H1 (cell line): ENCODE results near the gene LRP5. TPM values are rescaled to one million over a fixed set of nuclear protein-coding genes. Genes with fewer than 3 reads are reported as not detected.

Experiments
- CTCF ChIA-PET: fragments of 300-600 bp; sonication (Branson Sonifier 250); formaldehyde crosslinking; loops from one replicate; lab custom pipeline; 2021; ENCODE audit not compliant: partially characterized antibody; lab: Charles Lee
- POLR2A ChIA-PET: fragments of 300-600 bp; sonication (Branson Sonifier 250); formaldehyde crosslinking; loops from one replicate; lab custom pipeline; 2021; ENCODE audit warnings: inconsistent platforms; ENCODE audit not compliant: partially characterized antibody; lab: Charles Lee
- DNase-seq, 2 experiments: peaks; one replicate each; pipeline versions ENCODE4 v3.0.0 to v3.0.0-alpha.2; 2010 to 2022; ENCODE audit warnings: low spot score in 2 of 2, low read depth in 1 of 2, mixed read lengths in 1 of 2
- FAIRE-seq: peaks from 2 replicates; lab custom pipeline; 2011; peaks lifted over from hg19 to GRCh38; lab: Jason Lieb, UNC
- H2AFZ ChIP-seq: 2 replicates; pipeline ENCODE4 v1.8.1; 2012; ENCODE audit warnings: low read length, inconsistent platforms
- H2AK5ac ChIP-seq: 2 replicates; pipeline ENCODE4 v1.6.1; 2013; ENCODE audit warnings: low read depth, low read length
- H2BK120ac ChIP-seq: replicated peaks from 2 replicates; pipeline ENCODE3; 2013; ENCODE audit warnings: low read depth, low read length, inconsistent platforms
- H2BK12ac ChIP-seq: 2 replicates; pipeline ENCODE4 v1.6.1; 2013; ENCODE audit warnings: low read depth, low read length
- H2BK15ac ChIP-seq: 2 replicates; pipeline ENCODE4 v1.6.1; 2013; ENCODE audit warnings: low read length
- H2BK20ac ChIP-seq: 2 replicates; pipeline ENCODE4 v1.6.1; 2013; ENCODE audit warnings: low read length
- H2BK5ac ChIP-seq: 2 replicates; pipeline ENCODE4 v1.6.1; 2013; ENCODE audit warnings: low read depth, low read length
- H3K14ac ChIP-seq: 2 replicates; pipeline ENCODE4 v1.6.1; 2013; ENCODE audit warnings: inconsistent platforms; ENCODE audit not compliant: insufficient read length
- H3K18ac ChIP-seq: 2 replicates; pipeline ENCODE4 v1.6.1; 2013; ENCODE audit warnings: low read length; ENCODE audit errors: extremely low read depth
- H3K23ac ChIP-seq: 2 replicates; pipeline ENCODE4 v1.6.1; 2013; ENCODE audit warnings: inconsistent platforms; ENCODE audit not compliant: insufficient read length
- H3K23me2 ChIP-seq: 2 replicates; pipeline ENCODE4 v1.6.1; 2013; ENCODE audit warnings: low read depth, low read length
- H3K27ac ChIP-seq: 2 replicates; pipeline ENCODE4 v1.6.1; 2011; ENCODE audit warnings: low read depth, low read length, inconsistent platforms
- H3K27me3 ChIP-seq, 4 experiments: replicated peaks in 1 of 4; 1 replicate in 1 of 4; 2 replicates in 3 of 4; pipeline versions ENCODE4 v1.6.1 to v1.8.1; 2011 to 2013; ENCODE audit warnings: low read length in 3 of 4, mild to moderate bottlenecking in 3 of 4, inconsistent platforms in 2 of 4, mixed read lengths in 2 of 4, moderate library complexity in 1 of 4; ENCODE audit not compliant: control insufficient read depth in 3 of 4, insufficient read depth in 3 of 4; ENCODE audit errors: extremely low read depth in 1 of 4
- H3K36me3 ChIP-seq, 4 experiments: 2 replicates each; pipeline versions ENCODE4 v1.6.1 to v1.8.1; 2011 to 2013; ENCODE audit warnings: mild to moderate bottlenecking in 4 of 4, low read length in 3 of 4, moderate library complexity in 2 of 4, control low read depth in 1 of 4, inconsistent platforms in 1 of 4; ENCODE audit not compliant: insufficient read depth in 4 of 4, control insufficient read depth in 2 of 4
- H3K4ac ChIP-seq: replicated peaks from 2 replicates; pipeline ENCODE3; 2013; ENCODE audit warnings: low read length, low read depth, mixed read lengths, inconsistent platforms; ENCODE audit not compliant: insufficient read length
- H3K4me1 ChIP-seq, 4 experiments: replicated peaks in 1 of 4; 1 replicate in 1 of 4; 2 replicates in 3 of 4; pipeline versions ENCODE4 v1.6.1 to v1.8.1; 2011 to 2013; ENCODE audit warnings: low read length in 3 of 4, inconsistent platforms in 2 of 4, mixed read lengths in 1 of 4; ENCODE audit not compliant: insufficient read depth in 4 of 4, control insufficient read depth in 3 of 4
- H3K4me2 ChIP-seq, 2 experiments: 2 replicates each; pipeline versions ENCODE4 v1.6.1 to v1.8.1; 2011 to 2013; ENCODE audit warnings: low read depth in 2 of 2, low read length in 2 of 2, control low read depth in 1 of 2, inconsistent platforms in 1 of 2, mild to moderate bottlenecking in 1 of 2; ENCODE audit not compliant: insufficient read depth in 1 of 2
- H3K4me3 ChIP-seq, 4 experiments: fragments of 200-600, 300-600 bp in 1 of 4; sonication (generic), shearing (Covaris generic), sonication (Bioruptor Twin) in 1 of 4; 2 replicates each; pipeline versions ENCODE4 v1.5.1 to v1.8.1; 2011 to 2016; ENCODE audit warnings: low read length in 4 of 4, low read depth in 3 of 4, control low read depth in 2 of 4, inconsistent platforms in 2 of 4, mild to moderate bottlenecking in 2 of 4, mixed read lengths in 1 of 4, moderate library complexity in 1 of 4; ENCODE audit not compliant: insufficient read depth in 2 of 4; ENCODE audit errors: extremely low read depth in 1 of 4
- H3K56ac ChIP-seq: replicated peaks from 2 replicates; pipeline ENCODE3; 2013; ENCODE audit warnings: low read depth, mild to moderate bottlenecking, mixed read lengths, low read length, inconsistent platforms; ENCODE audit not compliant: insufficient read length
- H3K79me1 ChIP-seq: 2 replicates; pipeline ENCODE4 v1.6.1; 2013; ENCODE audit warnings: low read depth, low read length, control low read depth
- H3K79me2 ChIP-seq, 2 experiments: 2 replicates each; pipeline versions ENCODE4 v1.6.1 to v1.8.1; 2012 to 2013; ENCODE audit warnings: low read length in 2 of 2, mild to moderate bottlenecking in 2 of 2, inconsistent platforms in 1 of 2; ENCODE audit not compliant: insufficient read depth in 2 of 2, control insufficient read depth in 1 of 2
- H3K9ac ChIP-seq, 4 experiments: replicated peaks in 1 of 4; 1 replicate in 1 of 4; 2 replicates in 3 of 4; pipeline versions ENCODE4 v1.6.1 to v1.8.1; 2011 to 2013; ENCODE audit warnings: low read depth in 3 of 4, low read length in 3 of 4, control low read depth in 2 of 4, mild to moderate bottlenecking in 2 of 4, moderate library complexity in 2 of 4, inconsistent platforms in 1 of 4; ENCODE audit errors: extremely low read depth in 1 of 4
- H3K9me3 ChIP-seq, 2 experiments: 2 replicates each; pipeline versions ENCODE4 v1.6.1 to v1.8.1; 2012 to 2013; ENCODE audit warnings: mild to moderate bottlenecking in 2 of 2, moderate library complexity in 2 of 2, control low read depth in 1 of 2, inconsistent platforms in 1 of 2, low read depth in 1 of 2, low read length in 1 of 2, mixed read lengths in 1 of 2; ENCODE audit not compliant: insufficient read depth in 2 of 2
- H4K20me1 ChIP-seq, 2 experiments: replicated peaks in 1 of 2; 2 replicates each; pipeline versions ENCODE3 to v1.8.1; 2011 to 2013; ENCODE audit warnings: inconsistent platforms in 2 of 2, low read length in 2 of 2, mild to moderate bottlenecking in 1 of 2; ENCODE audit not compliant: insufficient read depth in 2 of 2, control insufficient read depth in 1 of 2
- H4K5ac ChIP-seq: 2 replicates; pipeline ENCODE4 v1.6.1; 2013; ENCODE audit warnings: low read length, low read depth, mixed read lengths, inconsistent platforms; ENCODE audit not compliant: insufficient read length
- H4K8ac ChIP-seq: 2 replicates; pipeline ENCODE4 v1.8.0; 2013; ENCODE audit warnings: mild to moderate bottlenecking, moderate library complexity, low read length, inconsistent platforms; ENCODE audit not compliant: insufficient read depth; ENCODE audit errors: extremely low read depth
- H4K91ac ChIP-seq: replicated peaks from 2 replicates; pipeline ENCODE3; 2013; ENCODE audit warnings: low read length, mixed read lengths, inconsistent platforms; ENCODE audit not compliant: insufficient read length
- ASH2L ChIP-seq: fragments of 200-600, 300-600 bp; sonication (generic); IDR thresholded peaks from one replicate; pipeline ENCODE4 v1.7.1; 2017; ENCODE audit warnings: low read length
- CHD2 ChIP-seq: IDR thresholded peaks from 2 replicates; pipeline ENCODE4 v1.6.1; 2012; ENCODE audit warnings: low read length, improper control_type of control experiment
- CTCF ChIP-seq, 3 experiments: IDR thresholded peaks; 1 replicate in 2 of 3; 2 replicates in 1 of 3; pipeline versions ENCODE4 v1.5.1 to v1.6.1; 2011; ENCODE audit warnings: low read length in 3 of 3, mild to moderate bottlenecking in 3 of 3, inconsistent platforms in 2 of 3, low read depth in 1 of 3, moderate library complexity in 1 of 3; ENCODE audit not compliant: insufficient read depth in 1 of 3; ENCODE audit errors: control extremely low read depth in 1 of 3
- EP300 ChIP-seq, 2 experiments: IDR thresholded peaks; 1 replicate in 1 of 2; 2 replicates in 1 of 2; pipeline ENCODE4 v1.6.1; 2011 to 2012; ENCODE audit warnings: low read depth in 2 of 2, low read length in 2 of 2, mild to moderate bottlenecking in 2 of 2, borderline replicate concordance in 1 of 2, inconsistent platforms in 1 of 2, moderate library complexity in 1 of 2
- RAD21 ChIP-seq, 2 experiments: IDR thresholded peaks in 1 of 2; conservative IDR thresholded peaks in 1 of 2; 2 replicates each; pipeline ENCODE4 v1.6.1; 2011; ENCODE audit warnings: low read depth in 2 of 2, low read length in 2 of 2, improper control_type of control experiment in 1 of 2, inconsistent platforms in 1 of 2, mild to moderate bottlenecking in 1 of 2, moderate library complexity in 1 of 2
- RFX5 ChIP-seq: IDR thresholded peaks from 2 replicates; pipeline ENCODE4 v1.6.1; 2011; ENCODE audit warnings: low read depth, low read length, improper control_type of control experiment, borderline replicate concordance
- RNF2 ChIP-seq: fragments of 200-900, 300-1000 bp; sonication (generic); IDR thresholded peaks from 2 replicates; pipeline ENCODE4 v1.7.1; 2016; ENCODE audit warnings: borderline replicate concordance, low read depth, mild to moderate bottlenecking, antibody characterized with exemption, low read length; ENCODE audit not compliant: poor library complexity, severe bottlenecking; ENCODE audit errors: missing control alignments
- SIN3A ChIP-seq, 2 experiments: IDR thresholded peaks in 1 of 2; conservative IDR thresholded peaks in 1 of 2; 2 replicates each; pipeline ENCODE4 v1.6.1; 2011 to 2012; ENCODE audit warnings: low read length in 2 of 2, improper control_type of control experiment in 1 of 2, low read depth in 1 of 2, mild to moderate bottlenecking in 1 of 2
- WGBS, 2 experiments: shearing (Covaris generic) in 1 of 2; methylation state at CpG; one replicate each; pipeline versions ENCODE4 v1.1.6 to v1.1.7; 2013 to 2015; ENCODE audit warnings: low lambda C conversion rate in 2 of 2, mixed read lengths in 2 of 2, inconsistent platforms in 1 of 2, low coverage in 1 of 2, missing lambda C conversion rate in 1 of 2; ENCODE audit not compliant: insufficient replicate concordance in 2 of 2, insufficient coverage in 1 of 2, insufficient read length in 1 of 2; ENCODE audit errors: extremely low coverage in 1 of 2, missing lambda C conversion rate in 1 of 2; 5-methylcytosine and 5-hydroxymethylcytosine counted together
- polyA plus RNA-seq, 7 experiments: library from polyadenylated mRNA; depleted of rRNA in 3 of 7; stranded (reverse) in 5 of 7; unstranded in 2 of 7; fragments of >200 nt in 5 of 7; fragments of 200-250 nt in 2 of 7; gene quantifications; 1 replicate in 5 of 7; 2 replicates in 1 of 7; 4 replicates in 1 of 7; pipeline versions ENCODE4 v1.2.1 to v1.2.3, GENCODE V29; 2011 to 2013; ENCODE audit warnings: missing spikeins in 2 of 7, mixed read lengths in 2 of 7
- total RNA-seq: library from RNA; stranded (reverse); fragmentation: NEBNext Ultra II Directional; extraction: Animal tissue kit (Norgen Biotek cat#: 25700); gene quantifications from 2 replicates; pipeline ENCODE4 v1.2.1, GENCODE V29; 2021

The LRP5 gene
- total and polyA plus RNA-seq, 2 of the 8 experiments (the other 6 are each of a cell fraction or from before 2014, with no cell fraction given) = 19.0 to 38.9 TPM

- Histone ChIP-seq H2BK20ac (no peak overlapping the region), H2AK5ac (no peak overlapping the region), H2BK12ac (no peak overlapping the region), H3K4ac (no peak overlapping the region), H3K36me3 (peaks cover 0 to 11% (median 2%) of the 10 kb centered on the region in 4 experiments; a peak in 5 of 8 replicates), H3K9me3 (peaks cover 0 to 7% of the 10 kb centered on the region in 2 experiments; a peak in 1 of 4 replicates), H4K20me1 (peaks cover 24 to 43% of the 10 kb centered on the region in 2 experiments), H4K91ac (no peak overlapping the region), H2AFZ (no peak overlapping the region), H3K18ac (no peak overlapping the region), H2BK120ac (no peak overlapping the region), H2BK15ac (no peak overlapping the region), H3K23me2 (0 out of 2 replicates have a peak, but pooled peaks cover 3% of the 10 kb centered on the region), H3K79me1 (peaks cover 10% of the 10 kb centered on the region), H3K27me3 (no peaks in the 10 kb centered on the region), H3K4me1 (peaks cover 4 to 8% (median 6%) of the 10 kb centered on the region in 4 experiments), H4K5ac (no peak overlapping the region), H3K23ac (no peak overlapping the region), H4K8ac (no peak overlapping the region), H3K27ac (no peak overlapping the region), H3K9ac (no peak overlapping the region), H3K56ac (no peak overlapping the region), H2BK5ac (no peak overlapping the region), H3K4me3 (no peak overlapping the region), H3K79me2 (peaks cover 67 to 87% of the 10 kb centered on the region in 2 experiments), H3K14ac (no peak overlapping the region), H3K4me2 (no peak overlapping the region)
- CTCF ChIA-PET = interaction anchor here (1.1 kb wide), 1 partner anchor 15 kb away, joined by 3 read pairs; no protein-coding TSS in a partner anchor
- 100% methylated on average over 1 of the region's 1 CpG; no CpG with 5 or more reads in 1 of the 2 experiments for WGBS, 2 experiments
- TF ChIP-seq RAD21 (IDR thresholded peaks at IDR 0.05 in 1 of 2, conservative IDR thresholded peaks at IDR 0.05 in 1 of 2; ENCODE audit: low read depth in 2 of 2, low read length in 2 of 2) (no peak), RNF2 (no peak), EP300 (IDR thresholded peaks at IDR 0.05; ENCODE audit: borderline replicate concordance in 1 of 2, low read depth in 2 of 2, low read length in 2 of 2) (no peak), SIN3A (conservative IDR thresholded peaks at IDR 0.05 in 1 of 2, IDR thresholded peaks at IDR 0.05 in 1 of 2; ENCODE audit: low read depth in 1 of 2, low read length in 2 of 2) (no peak), RFX5 (no peak), ASH2L (no peak), CHD2 (no peak), CTCF (IDR thresholded peaks at IDR 0.05; ENCODE audit: control extremely low read depth in 1 of 3, insufficient read depth in 1 of 3, low read depth in 1 of 3, low read length in 3 of 3) (no peak)
- DNase-seq (no peak), FAIRE-seq (no peak)
- POLR2A ChIA-PET = interaction anchor here (1.0 kb wide), 1 partner anchor 9 kb away, joined by 5 read pairs; no protein-coding TSS in a partner anchor
These were observed 161.3 kb downstream of the LRP5 start for GRCh38 chr11:68473693-68474092.
